Measurements from ENCODE around the gene MAZ.

MAZ gene

GRCh38 chr16:29840240-29840639 is 33.9 kb downstream of the MAZ start:
- no peak for DNase-seq (ENCODE audit: low spot score)
- TF ChIP-seq CTCF (IDR thresholded peaks at IDR 0.05; ENCODE audit: borderline replicate concordance, control extremely low read depth, extremely low read depth, insufficient read depth, missing control alignments) = no peak
- in situ Hi-C loops (cut with MboI; ENCODE audit: low sequenced_read_pairs, unreplicated experiment) = no loop called here

- DNase-seq (ENCODE audit: low spot score) = no peak
- no peak for TF ChIP-seq CTCF (IDR thresholded peaks at IDR 0.05; ENCODE audit: borderline replicate concordance, control extremely low read depth, extremely low read depth, insufficient read depth, missing control alignments)
- in situ Hi-C loops (cut with MboI; ENCODE audit: low sequenced_read_pairs, unreplicated experiment) = no loop called here
Observed at GRCh38 chr16:29841631-29842030, 35.3 kb downstream of the MAZ start.

GRCh38 chr16:29842732-29843346 is 36.5 kb downstream of the MAZ start:
- in situ Hi-C loops (cut with MboI; ENCODE audit: low sequenced_read_pairs, unreplicated experiment) = no loop called here
- no peak for DNase-seq (ENCODE audit: low spot score)

GRCh38 chr16:29843931-29844330 is 37.6 kb downstream of the MAZ start:
- in situ Hi-C loops (cut with MboI; ENCODE audit: low sequenced_read_pairs, unreplicated experiment) = no loop called here
- no peak for DNase-seq (ENCODE audit: low spot score)
- TF ChIP-seq CTCF (IDR thresholded peaks at IDR 0.05; ENCODE audit: borderline replicate concordance, control extremely low read depth, extremely low read depth, insufficient read depth, missing control alignments) = no peak

More at GRCh38 chr16:29842732-29843346, 36.5 kb downstream of the MAZ start:
- no peak for TF ChIP-seq CTCF (IDR thresholded peaks at IDR 0.05; ENCODE audit: borderline replicate concordance, control extremely low read depth, extremely low read depth, insufficient read depth, missing control alignments)

GRCh38 chr16:29844575-29845331 is 38.4 kb downstream of the MAZ start:
- DNase-seq (ENCODE audit: low spot score) = no peak
- TF ChIP-seq CTCF (IDR thresholded peaks at IDR 0.05; ENCODE audit: borderline replicate concordance, control extremely low read depth, extremely low read depth, insufficient read depth, missing control alignments) = no peak
- in situ Hi-C loops (cut with MboI; ENCODE audit: low sequenced_read_pairs, unreplicated experiment) = no loop called here

GRCh38 chr16:29845656-29846055 is 39.3 kb downstream of the MAZ start:
- no peak for DNase-seq (ENCODE audit: low spot score)
- in situ Hi-C loops (cut with MboI; ENCODE audit: low sequenced_read_pairs, unreplicated experiment) = no loop called here
- no peak for TF ChIP-seq CTCF (IDR thresholded peaks at IDR 0.05; ENCODE audit: borderline replicate concordance, control extremely low read depth, extremely low read depth, insufficient read depth, missing control alignments)
